ENCODE results near the gene TPSAB1. TPM values are rescaled to one million over a fixed set of nuclear protein-coding genes. Genes with fewer than 3 reads are reported as not detected.
"Not testable (repeated sequence)": the region's sequence is repeated elsewhere in the genome, so short reads cannot be mapped to it uniquely, and the experiment has no call there.

Gene TPSAB1
- total RNA-seq, 4 donors from 2014 or later: 3.9 to 96.2 (median 14.2) TPM

DNA sequence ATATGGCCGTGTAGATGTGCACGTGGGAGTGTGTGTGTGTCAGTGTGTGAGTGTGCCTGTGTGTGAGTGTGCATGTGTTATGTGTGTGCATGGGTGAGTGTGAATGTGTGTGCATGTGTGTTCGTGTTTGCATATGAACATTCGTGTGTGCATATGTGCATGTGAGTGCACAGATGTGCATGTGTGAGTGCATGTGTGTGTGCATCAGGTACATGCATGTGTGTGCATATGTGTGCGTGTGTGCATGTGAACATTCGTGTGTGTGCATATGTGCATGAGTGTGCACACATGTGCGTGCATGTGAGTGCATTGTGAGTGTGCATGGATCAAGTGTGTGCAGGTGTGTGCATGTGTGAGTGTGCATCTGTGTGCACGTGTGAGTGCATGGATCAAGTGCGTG, 2.5 kb upstream of the TPSAB1 start:
- H3K27ac ChIP-seq: no peak overlapping the region
- no peaks in the 10 kb centered on the region for H3K27me3 ChIP-seq
- H3K36me3 ChIP-seq: no peaks in the 10 kb centered on the region
- intact Hi-C loops (cut with DNase I; ENCODE audit: low total_unique reads): no loop called here
- no peak overlapping the region for H3K4me3 ChIP-seq
- TF ChIP-seq, protein P1, sequence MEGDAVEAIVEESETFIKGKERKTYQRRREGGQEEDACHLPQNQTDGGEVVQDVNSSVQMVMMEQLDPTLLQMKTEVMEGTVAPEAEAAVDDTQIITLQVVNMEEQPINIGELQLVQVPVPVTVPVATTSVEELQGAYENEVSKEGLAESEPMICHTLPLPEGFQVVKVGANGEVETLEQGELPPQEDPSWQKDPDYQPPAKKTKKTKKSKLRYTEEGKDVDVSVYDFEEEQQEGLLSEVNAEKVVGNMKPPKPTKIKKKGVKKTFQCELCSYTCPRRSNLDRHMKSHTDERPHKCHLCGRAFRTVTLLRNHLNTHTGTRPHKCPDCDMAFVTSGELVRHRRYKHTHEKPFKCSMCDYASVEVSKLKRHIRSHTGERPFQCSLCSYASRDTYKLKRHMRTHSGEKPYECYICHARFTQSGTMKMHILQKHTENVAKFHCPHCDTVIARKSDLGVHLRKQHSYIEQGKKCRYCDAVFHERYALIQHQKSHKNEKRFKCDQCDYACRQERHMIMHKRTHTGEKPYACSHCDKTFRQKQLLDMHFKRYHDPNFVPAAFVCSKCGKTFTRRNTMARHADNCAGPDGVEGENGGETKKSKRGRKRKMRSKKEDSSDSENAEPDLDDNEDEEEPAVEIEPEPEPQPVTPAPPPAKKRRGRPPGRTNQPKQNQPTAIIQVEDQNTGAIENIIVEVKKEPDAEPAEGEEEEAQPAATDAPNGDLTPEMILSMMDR (IDR thresholded peaks at IDR 0.05): no peak
- no peak for TF ChIP-seq POLR2A (IDR thresholded peaks at IDR 0.05)
- no peaks in the 10 kb centered on the region for H3K9me3 ChIP-seq
- no peaks in the 10 kb centered on the region for H3K4me1 ChIP-seq
- DNase-seq: no peak

DNA sequence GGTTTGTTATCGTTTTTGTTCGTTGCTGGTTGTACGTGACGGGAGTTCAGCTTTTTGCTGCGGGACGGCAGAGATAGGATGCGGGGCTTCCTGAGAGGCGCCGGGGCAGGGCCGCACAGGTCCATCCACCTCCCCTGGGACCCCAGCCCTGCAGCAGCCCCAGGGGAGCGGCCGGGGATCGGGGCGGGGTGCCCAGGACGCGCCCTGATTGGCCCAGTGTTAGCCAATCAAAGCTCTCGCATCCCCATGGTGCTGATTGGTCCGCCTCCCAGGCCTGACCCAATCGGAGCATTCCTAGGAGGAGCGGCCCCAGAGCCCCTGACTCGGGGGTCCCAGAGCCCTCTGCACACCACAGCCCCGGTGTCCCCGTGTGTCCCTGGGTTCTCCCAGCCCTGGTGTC, 1.6 kb upstream of the TPSAB1 start:
- H3K27ac ChIP-seq: not testable (repeated sequence)

DNA sequence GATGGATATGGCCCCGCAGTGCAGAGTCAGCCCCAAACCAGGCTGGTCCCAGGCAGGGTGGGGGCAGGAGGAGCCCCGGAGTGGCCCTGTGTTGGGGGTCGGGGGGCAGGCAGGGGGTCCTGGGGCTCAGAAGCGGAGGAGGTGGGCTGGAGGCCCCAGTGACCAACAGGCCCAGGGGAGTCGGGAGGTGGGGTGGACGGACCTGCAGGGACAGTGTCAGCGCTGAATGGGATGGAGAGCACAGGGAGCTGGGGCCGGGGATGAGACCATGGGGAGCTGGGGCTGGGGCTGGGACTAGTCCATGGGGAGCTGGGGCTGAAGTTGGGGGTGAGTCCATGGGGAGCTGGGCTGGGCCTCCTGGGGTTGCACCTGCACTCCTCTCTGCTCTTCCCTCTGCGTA, 930 bp upstream of the TPSAB1 start:
- H3K27ac ChIP-seq; H3K4me3 ChIP-seq; H3K36me3 ChIP-seq; intact Hi-C loops (cut with DNase I; ENCODE audit: low total_unique reads); DNase-seq; H3K27me3 ChIP-seq; H3K4me1 ChIP-seq; H3K9me3 ChIP-seq: not testable (repeated sequence)

More for the DNA sequence above, 1.6 kb upstream of the TPSAB1 start:
- H3K27me3 ChIP-seq; DNase-seq; H3K4me3 ChIP-seq; intact Hi-C loops (cut with DNase I; ENCODE audit: low total_unique reads); H3K36me3 ChIP-seq; H3K9me3 ChIP-seq; H3K4me1 ChIP-seq: not testable (repeated sequence)

DNA sequence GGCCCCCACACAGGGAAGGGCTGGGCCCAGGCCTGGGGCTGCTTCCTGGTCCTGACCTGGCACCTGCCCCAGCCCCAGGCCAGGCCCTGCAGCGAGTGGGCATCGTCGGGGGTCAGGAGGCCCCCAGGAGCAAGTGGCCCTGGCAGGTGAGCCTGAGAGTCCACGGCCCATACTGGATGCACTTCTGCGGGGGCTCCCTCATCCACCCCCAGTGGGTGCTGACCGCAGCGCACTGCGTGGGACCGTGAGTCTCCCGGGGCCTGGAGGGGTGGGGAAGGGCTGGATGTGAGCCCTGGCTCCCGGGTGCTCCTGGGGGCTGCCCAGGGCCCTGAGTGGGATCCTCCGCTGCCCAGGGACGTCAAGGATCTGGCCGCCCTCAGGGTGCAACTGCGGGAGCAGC, 576 bp downstream of the TPSAB1 start:
- DNase-seq, H3K4me1 ChIP-seq: not testable (repeated sequence)

DNA sequence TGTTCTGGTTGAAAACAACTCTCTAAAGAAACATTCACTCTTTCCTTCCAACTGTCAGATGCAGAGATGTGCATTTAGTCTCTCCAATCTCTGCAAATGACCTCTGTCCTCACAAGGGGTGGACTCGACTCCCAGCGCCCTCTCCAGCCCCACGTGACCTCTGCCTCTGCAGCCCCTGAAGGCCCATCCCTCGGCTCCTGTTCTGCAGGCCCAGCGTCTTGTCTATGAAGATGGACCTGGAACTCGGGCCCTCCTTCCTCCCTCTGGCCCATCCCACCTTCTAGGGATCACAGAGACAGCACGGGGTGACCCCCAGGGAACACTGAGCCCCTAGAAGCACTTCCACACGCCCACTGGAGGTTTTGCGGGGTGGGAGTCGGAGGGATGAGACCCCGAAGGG, 2.9 kb downstream of the TPSAB1 start:
- H3K4me1 ChIP-seq; H3K36me3 ChIP-seq; H3K27ac ChIP-seq; H3K27me3 ChIP-seq; DNase-seq; H3K9me3 ChIP-seq; intact Hi-C loops (cut with DNase I; ENCODE audit: low total_unique reads); H3K4me3 ChIP-seq: not testable (repeated sequence)

More for the DNA sequence above, 576 bp downstream of the TPSAB1 start:
- H3K9me3 ChIP-seq; H3K36me3 ChIP-seq; H3K4me3 ChIP-seq; intact Hi-C loops (cut with DNase I; ENCODE audit: low total_unique reads); H3K27me3 ChIP-seq; H3K27ac ChIP-seq: not testable (repeated sequence)

DNA sequence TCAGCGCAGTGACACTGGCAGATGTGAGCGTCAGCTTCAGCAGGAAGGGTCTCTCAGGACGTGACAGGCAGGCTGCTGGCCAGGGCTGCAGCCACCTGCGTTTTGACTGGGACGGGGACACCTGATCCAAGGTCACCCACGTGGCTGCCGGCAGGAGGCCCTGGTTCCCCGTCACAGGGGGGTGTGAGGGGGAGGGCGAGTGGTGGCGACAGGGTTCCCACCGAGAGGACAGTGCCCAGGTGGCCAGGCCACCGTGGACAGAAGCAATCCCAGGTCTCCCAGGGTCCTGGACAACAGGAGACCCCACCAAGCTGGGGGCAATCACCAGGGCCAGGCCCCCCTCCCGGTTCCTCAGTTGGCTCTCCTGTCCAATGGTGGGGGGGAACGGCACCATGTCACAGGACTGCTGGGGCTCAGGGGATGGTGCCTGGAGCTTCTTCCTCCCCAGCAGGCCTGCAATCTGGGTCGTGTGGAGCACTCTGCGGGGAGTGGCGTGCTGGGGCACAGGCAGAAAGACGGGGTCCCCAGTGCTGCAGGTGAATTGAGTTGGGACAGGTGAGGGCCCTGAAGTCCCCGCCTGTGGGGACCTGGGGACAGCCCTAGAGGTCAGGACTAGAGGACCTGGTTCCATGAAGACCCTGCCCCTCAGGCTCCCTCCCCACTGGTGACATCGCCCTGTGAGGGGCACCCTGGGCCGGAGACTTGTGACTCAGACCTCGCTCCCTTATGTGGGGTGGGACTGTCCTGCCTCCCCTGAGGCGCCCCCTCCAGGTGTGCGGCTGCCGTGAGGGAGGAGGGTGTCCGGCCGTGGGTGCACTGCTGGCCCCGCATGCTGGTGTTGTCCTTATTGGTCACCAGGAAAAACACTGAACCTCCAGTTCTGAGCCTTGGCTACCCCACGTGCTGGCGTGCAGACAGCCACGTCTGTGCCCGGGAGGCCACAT, 3.7 kb downstream of the TPSAB1 start:
- H3K4me3 ChIP-seq; intact Hi-C loops (cut with DNase I; ENCODE audit: low total_unique reads); H3K27ac ChIP-seq; H3K36me3 ChIP-seq; H3K4me1 ChIP-seq; H3K9me3 ChIP-seq; H3K27me3 ChIP-seq; DNase-seq: not testable (repeated sequence)

DNA sequence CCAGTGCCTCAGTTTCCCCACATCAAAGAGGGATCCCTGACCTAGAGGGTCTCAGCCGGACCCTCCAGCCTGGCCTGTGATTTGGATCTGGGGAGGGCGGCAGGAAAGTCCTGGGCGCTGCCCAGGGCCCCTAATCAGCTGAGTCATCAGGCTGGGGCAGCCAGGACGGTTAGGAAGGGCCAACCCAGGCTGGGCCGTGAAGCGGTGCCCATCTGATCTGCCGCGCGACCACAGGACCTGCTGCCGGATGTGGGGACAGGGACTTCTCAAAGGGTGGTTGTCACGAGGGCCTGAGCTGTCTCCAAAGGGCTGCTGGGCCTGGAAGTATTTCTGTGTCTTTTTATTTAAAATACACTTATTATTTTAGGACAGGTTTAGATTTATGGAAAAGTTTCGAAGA, 4.4 kb downstream of the TPSAB1 start:
- Histone ChIP-seq H3K36me3 (no peaks in the 10 kb centered on the region), H3K27ac (no peak overlapping the region), H3K27me3 (no peaks in the 10 kb centered on the region), H3K4me3 (no peak overlapping the region), H3K4me1 (no peaks in the 10 kb centered on the region), H3K9me3 (no peaks in the 10 kb centered on the region)
- TF ChIP-seq, protein P1 (IDR thresholded peaks at IDR 0.05): no peak
- no peak for DNase-seq
- intact Hi-C loops (cut with DNase I; ENCODE audit: low total_unique reads): no loop called here

All from uterus (tissue), 4 donors.